HG02885 (cell line): ENCODE data around the gene NFE2L1.
"Not testable (repeated sequence)": the region's sequence is repeated elsewhere in the genome, so short reads cannot be mapped to it uniquely, and the experiment has no call there.

Experiments used
- ATAC-seq: cut with Tn5 transposase; IDR thresholded peaks from one replicate; pipeline ENCODE4 v1.9.1; 2021; ENCODE audit warnings: mild to moderate bottlenecking; ENCODE audit not compliant: unreplicated experiment, poor library complexity

The NFE2L1 gene, protein sequence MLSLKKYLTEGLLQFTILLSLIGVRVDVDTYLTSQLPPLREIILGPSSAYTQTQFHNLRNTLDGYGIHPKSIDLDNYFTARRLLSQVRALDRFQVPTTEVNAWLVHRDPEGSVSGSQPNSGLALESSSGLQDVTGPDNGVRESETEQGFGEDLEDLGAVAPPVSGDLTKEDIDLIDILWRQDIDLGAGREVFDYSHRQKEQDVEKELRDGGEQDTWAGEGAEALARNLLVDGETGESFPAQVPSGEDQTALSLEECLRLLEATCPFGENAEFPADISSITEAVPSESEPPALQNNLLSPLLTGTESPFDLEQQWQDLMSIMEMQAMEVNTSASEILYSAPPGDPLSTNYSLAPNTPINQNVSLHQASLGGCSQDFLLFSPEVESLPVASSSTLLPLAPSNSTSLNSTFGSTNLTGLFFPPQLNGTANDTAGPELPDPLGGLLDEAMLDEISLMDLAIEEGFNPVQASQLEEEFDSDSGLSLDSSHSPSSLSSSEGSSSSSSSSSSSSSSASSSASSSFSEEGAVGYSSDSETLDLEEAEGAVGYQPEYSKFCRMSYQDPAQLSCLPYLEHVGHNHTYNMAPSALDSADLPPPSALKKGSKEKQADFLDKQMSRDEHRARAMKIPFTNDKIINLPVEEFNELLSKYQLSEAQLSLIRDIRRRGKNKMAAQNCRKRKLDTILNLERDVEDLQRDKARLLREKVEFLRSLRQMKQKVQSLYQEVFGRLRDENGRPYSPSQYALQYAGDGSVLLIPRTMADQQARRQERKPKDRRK

GRCh38 chr17:48047741-48048383, at the start of gene NFE2L1:
NFE2L1 (plus strand) TSS chr17:48048359; CDS start chr17:48051119, 2,760 bp downstream.
- ATAC-seq: peak; percentile 90

- no peak for ATAC-seq
Observed at GRCh38 chr17:47999582-47999981, 48.6 kb upstream of the NFE2L1 start.

DNA sequence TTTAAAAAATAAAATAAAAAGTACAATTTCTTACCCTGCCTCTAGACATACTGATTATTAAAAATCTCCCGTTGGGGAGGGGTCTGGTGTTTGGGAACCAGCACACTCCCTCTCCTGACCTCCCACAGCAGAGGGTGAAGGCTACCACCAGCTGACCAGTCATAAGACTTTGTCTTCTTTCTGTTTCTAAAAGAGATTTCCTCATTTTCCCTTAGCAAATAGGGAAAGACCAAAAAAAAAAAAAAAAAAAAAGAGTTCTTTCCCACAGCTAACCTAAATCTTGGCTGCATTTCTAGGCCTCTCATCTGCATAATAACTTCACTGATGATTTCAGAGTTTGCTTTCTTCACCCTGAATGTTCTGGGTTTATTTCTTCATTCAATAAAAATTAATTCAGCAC, 47.0 kb upstream of the NFE2L1 start:
- ATAC-seq: no peak

DNA sequence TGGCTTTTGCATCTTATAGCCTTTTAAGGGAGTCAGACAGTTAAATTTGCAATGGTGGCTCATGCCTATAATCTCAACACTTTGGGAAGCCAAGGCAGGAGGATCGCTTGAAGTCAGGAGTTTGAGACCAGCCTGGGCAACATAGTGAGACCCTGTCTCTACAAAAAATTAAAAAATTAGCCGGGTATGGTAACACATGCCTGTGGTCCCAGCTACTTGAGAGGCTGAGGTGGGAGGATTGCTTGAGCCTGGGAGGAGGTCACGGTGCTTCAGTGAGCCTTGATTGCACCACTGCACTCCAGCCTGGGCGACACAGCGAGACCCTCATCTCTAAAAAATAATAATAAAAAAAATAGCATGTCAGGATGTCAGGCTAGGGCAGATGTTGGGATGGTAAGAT, 46.5 kb upstream of the NFE2L1 start:
- not testable (repeated sequence) for ATAC-seq

DNA sequence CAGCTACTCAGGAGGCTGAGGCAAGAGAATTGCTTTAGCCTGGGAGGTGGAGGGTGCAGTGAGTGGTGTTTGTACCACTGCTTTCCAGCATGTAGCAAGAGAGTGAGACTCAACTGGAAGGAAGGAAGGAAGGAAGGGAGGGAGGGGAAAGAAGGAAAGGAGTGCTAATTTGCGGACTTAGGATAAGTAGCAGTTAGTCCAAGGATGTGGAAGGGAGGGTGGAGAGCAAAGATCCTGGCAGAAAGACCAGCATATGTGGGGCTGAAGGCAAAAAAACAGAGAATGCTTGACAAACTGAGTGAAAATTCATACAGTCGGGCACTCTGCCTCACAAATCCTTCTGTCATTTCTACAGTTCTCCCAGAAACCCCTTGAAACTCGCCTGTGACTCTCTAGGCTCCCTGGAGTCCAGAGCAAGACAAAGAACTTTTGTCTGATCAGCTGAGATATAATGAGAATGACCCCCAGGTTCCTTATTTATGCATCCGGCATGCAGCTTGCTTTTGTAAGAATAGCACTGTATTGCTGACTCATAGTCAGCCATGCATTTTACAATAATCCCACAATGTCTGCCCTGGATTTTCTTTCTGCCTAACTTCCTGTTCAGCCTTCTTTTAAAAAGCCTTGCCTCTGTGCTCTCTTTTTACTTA, 45.8 kb upstream of the NFE2L1 start:
- no peak for ATAC-seq

DNA sequence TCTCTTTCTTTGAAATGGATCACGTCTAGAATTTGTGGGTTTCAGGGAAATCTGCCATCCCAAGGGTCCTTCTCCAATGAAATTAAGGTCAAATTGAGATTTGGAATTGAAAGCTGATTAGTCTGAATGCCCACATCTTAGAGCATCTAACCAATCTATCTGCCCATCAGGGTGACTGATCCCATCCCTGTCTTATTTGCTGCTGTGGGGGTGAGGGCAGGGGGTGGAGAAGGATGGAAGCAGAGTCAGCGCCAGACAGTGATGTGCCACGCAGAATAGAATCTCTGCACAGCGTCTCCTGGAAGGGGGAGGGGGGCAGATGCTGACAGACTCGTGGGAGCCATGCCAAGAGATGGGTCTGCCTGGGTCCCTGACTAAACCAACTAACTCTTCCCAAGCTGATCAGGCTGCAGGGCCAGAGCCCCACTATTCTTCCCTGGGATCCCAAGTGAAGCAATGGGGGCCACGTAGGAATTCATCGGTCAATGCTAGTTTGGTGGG, 45.2 kb upstream of the NFE2L1 start:
- ATAC-seq: no peak

DNA sequence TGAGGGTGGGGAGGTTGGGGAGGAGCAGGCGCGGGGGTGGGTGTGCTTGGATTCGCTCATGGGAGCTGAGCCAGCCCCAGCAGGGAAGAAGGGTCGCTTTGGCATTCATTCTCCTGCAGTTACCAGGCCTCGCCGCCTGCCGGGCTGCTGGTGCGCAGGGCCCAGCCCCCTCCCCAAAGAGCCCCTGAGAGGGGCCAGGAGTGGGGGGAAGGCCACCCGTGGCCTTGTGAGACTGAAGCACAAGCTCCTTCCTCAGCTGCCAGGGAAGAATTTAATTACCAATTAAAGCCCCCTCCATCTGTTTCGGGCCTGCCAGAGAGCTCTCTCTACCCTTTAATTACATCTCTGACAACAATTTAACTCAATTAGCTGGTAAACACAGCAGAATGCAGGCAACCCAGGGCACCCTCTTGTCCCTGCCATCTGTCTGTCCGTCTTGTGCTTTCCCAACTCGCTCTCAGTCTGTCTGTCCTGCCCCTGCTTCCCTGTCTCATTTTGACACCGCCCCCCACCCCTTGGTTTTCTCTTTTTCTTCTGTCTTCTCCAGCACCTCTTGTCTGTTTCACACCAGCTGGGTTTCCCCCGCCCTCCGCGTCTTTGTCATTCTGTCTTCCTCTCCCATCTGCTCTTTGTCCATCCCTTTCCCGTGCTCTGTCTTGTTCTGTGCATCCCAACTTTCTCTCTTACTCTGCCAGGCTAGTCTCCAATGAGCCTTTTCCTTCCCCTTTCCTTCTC, 44.6 kb upstream of the NFE2L1 start:
- no peak for ATAC-seq

GRCh38 chr17:48004983-48005382, 43.2 kb upstream of the NFE2L1 start:
- no peak for ATAC-seq

GRCh38 chr17:48006936-48007709, 41.0 kb upstream of the NFE2L1 start:
- ATAC-seq: no peak

DNA sequence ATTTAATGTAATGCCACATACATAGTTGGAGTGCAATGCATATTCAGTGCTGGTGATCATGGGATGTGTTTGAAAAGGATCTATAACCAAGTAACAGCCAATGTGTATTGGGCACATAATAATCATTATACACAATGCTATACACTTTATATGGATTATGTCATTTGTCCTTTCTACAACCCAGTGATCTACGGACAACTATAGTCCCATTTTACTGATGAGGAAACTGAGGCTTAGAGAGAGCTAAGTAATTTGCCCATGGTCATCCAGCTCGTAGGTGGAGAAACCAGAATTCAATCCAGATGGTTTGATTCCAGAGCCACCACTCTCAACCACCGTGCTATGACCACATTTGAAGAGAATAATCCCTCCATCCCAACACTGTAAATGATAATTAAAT, 38.0 kb upstream of the NFE2L1 start:
- ATAC-seq: no peak

DNA sequence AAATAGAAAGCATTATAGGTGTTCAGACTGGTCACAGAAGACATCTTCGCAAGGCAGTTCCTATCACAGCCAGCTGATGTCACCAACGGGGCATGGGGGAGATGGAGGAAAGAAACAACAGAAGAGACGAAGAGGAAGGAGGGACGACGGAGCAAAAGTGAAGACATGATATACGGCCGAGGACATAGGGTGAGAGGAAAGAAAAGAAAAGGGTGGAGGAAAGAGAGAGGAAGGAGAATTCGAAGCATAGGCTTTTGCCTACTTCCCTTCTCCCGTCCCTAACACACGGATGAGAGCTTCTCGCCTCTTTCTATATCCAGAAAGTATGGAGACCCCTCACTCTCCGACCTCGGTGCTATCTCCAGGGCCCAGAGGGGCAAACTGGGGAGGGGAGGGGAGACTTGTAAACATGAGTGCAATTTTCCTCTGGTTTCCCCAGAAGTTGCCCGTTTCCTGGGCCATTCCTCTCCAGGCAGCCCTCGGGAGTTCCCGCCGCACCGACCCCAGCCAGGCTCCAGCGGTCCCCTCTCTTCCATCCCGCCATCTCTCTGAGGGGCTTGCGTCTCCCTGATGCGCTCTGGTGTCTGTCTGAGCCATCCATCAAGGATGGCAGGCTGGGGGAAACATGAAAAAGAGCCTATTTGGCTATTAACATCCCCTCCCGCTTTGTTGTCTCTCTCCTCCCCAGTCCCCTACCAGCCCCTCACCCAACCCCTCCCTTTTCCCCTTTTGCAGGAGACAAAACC, 36.6 kb upstream of the NFE2L1 start:
- peak; percentile 46 for ATAC-seq

DNA sequence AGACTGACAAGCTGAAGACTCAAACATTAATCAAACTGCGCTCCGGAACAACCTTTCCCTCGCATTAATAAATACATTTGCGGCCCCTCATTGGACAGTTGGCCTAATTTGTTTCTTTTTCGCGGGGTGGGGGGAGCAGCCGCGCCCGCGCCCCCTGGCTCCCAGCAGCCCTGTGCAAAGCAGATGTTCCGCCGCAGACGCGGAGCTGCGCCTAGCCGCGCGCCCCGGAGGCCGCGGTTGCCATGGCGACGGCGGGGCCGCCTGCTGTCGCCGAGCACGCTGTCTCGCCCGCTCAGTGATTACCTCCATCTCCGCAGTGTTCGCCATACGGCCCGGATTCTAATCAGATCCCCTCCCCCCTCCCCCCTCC, 36.0 kb upstream of the NFE2L1 start:
- ATAC-seq: peak; percentile 50

- no peak for ATAC-seq
Observed at GRCh38 chr17:48012654-48013053, 35.5 kb upstream of the NFE2L1 start.

DNA sequence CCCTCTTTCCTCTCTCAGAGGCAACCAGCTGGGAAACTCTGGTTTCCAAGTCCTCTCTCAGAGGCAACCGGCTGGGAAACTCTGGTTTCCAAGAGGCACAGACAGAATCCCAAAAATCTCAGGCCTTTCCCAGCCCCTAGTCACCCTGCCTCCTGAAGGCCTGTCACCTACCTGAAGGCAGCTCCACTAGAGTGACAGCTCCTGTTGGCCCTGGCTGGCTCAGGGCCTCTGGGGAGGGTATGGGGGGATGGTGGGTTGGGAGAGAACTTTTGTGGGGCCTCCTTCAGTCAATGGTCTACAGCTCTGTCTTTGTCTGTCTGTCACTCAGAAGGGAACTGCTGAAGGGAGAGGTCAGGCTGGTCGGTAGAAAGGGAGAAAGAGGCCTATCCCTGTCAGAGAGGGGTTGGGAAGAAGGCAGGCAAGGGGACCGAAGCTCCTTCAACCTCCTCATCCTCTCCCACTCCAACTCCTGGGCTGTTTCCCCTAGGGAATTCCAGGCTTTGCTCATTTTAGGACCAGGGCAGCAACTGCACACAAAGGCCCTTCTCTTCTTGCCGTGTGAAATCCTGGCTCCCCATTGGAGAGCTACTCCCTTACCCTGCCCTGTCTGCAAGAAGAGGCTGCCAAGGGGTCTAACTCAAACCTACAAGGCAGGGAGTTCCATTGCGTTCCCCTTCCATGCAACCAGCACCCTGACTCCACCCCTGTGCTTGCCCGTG, 34.1 kb upstream of the NFE2L1 start:
- no peak for ATAC-seq

DNA sequence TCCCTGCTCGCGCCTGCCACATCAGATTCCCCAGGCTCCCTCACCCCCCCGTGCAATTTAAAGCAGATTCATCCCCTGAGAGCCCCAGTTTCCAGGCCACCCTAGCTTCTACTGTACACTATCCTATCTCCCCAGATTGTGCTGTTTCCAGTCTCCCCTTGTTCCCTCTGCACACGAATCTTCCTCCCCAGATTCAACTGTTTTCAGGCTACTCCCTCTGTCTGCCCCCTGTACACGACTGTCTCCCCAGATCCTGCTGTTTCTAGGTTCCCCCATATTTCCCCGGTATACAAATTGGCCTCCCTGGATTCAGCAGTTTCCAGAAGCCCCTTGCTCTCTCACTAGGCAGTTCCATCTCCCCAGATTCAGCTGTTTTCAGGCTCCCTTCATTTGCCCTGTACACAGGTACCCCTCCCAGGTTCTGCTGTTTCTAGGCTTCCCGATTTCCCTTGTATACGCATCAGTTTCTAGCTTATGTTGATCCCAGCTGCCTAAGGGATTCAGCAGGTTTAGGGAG, 33.5 kb upstream of the NFE2L1 start:
- no peak for ATAC-seq

- no peak for ATAC-seq
Observed at GRCh38 chr17:48016112-48016511, 32.0 kb upstream of the NFE2L1 start.

- not testable (repeated sequence) for ATAC-seq
Observed at GRCh38 chr17:48017817-48018158, 30.4 kb upstream of the NFE2L1 start.

DNA sequence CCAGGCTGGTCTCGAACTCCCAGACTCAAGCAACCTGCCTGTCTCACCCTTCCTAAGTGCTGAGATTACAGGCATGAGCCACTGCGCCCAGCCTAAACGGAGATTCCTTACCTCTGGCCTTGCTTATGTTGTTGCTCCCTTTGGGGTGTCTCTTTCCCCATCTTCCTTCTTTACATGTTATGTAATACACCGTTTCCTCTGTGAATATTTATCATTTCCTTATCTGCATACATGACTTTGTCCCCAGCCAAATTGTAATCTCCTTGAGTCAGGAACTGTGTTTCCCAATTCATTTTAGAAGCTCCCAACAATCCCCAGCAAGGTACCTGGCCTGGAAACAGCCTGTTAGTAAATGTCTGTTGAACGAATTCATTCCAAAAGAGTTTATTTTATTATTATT, 26.2 kb upstream of the NFE2L1 start:
- ATAC-seq: no peak
